Activated naive CD4-positive, alpha-beta T cell treated with anti-CD3 and anti-CD28 coated beads, Interleukin-2, amount 50 U/mL, for 24 hours (primary cell): ENCODE results near the gene LRRC4C.

Source experiments
- H3K27ac Mint-ChIP-seq: one replicate; pipeline ENCODE4 v1.8.0; 2021; ENCODE audit warnings: mild to moderate bottlenecking, mixed read lengths
- H3K27me3 Mint-ChIP-seq: one replicate; pipeline ENCODE4 v1.8.0; 2021; ENCODE audit warnings: mixed read lengths
- H3K36me3 Mint-ChIP-seq: one replicate; pipeline ENCODE4 v1.8.0; 2021; ENCODE audit warnings: mixed read lengths
- H3K4me1 Mint-ChIP-seq: one replicate; pipeline ENCODE4 v1.8.0; 2021; ENCODE audit warnings: mixed read lengths
- H3K4me3 Mint-ChIP-seq: one replicate; pipeline ENCODE4 v1.8.0; 2021; ENCODE audit warnings: mild to moderate bottlenecking, mixed read lengths
- H3K9me3 Mint-ChIP-seq: one replicate; pipeline ENCODE4 v1.8.0; 2021; ENCODE audit warnings: mixed read lengths

Gene LRRC4C

GRCh38 chr11:40401132-40401853 lies 1058.2 kb downstream of the LRRC4C start:
- H3K4me3 Mint-ChIP-seq = no peak overlapping the region
- no peaks in the 10 kb centered on the region for H3K36me3 Mint-ChIP-seq
- no peaks in the 10 kb centered on the region for H3K4me1 Mint-ChIP-seq
- no peaks in the 10 kb centered on the region for H3K27me3 Mint-ChIP-seq
- peaks cover 5% of the 10 kb centered on the region for H3K9me3 Mint-ChIP-seq
- H3K27ac Mint-ChIP-seq = no peak overlapping the region

DNA sequence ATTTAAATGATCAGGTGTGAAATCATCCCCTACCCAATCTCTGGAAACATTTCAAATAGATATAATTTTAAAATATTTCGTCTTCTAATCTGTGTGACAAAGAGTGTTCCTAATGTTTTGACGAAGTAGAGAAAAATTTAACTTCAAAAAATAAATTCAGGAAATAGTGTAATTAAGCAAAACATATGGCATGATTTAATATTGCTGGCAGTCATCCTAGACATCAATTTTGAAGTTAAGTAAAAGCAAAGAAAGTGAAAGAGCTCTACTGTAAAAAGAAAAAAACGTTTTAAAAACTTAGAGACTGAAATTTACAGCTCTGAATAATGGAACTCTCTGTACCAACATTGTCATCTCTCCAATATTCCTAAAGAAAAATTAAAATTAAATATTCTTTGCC lies 1062.3 kb downstream of the LRRC4C start:
- Mint-ChIP-seq H3K27ac (no peak overlapping the region), H3K9me3 (no peaks in the 10 kb centered on the region), H3K4me3 (no peak overlapping the region), H3K27me3 (no peaks in the 10 kb centered on the region), H3K4me1 (no peaks in the 10 kb centered on the region), H3K36me3 (no peaks in the 10 kb centered on the region)

DNA sequence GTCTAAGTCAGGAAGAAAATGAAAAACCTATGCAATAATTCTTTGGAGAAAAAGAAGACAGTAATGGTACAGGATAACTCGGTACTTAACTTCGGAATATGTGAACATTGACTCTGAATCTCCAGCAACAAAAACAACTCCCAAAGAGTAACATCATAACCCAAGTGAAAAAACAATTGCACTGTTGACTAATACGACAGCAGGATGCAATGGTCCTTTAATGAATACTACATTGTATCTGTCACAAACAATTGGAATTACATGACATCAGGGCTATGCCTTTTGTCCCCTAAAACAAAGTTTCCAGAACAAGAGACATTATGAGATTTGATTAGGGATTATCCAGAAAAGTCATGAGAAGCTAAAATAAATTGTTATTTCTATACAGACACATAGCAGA lies 1065.9 kb downstream of the LRRC4C start:
- no peaks in the 10 kb centered on the region for H3K9me3 Mint-ChIP-seq
- no peaks in the 10 kb centered on the region for H3K27me3 Mint-ChIP-seq
- no peak overlapping the region for H3K4me3 Mint-ChIP-seq
- H3K27ac Mint-ChIP-seq = no peak overlapping the region
- no peaks in the 10 kb centered on the region for H3K4me1 Mint-ChIP-seq
- H3K36me3 Mint-ChIP-seq = no peaks in the 10 kb centered on the region

DNA sequence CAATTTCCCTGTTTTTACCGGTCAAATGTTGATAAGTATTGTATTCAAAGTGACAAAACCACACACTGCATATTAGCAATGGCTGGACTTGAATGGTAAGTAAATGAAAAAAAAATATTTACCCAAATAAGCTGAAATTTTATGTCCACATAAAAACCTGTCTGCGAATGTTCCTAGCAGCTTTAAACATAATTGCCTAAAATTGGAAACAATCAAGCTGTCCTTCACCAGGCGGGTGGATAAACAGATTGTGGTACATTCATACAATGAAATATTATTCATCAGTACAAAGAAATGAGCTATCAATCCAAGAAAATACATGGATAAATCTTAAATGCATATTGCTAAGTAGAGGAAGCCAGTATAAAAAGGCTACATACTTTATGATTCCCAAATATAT lies 1067.8 kb downstream of the LRRC4C start:
- Mint-ChIP-seq H3K9me3 (no peaks in the 10 kb centered on the region), H3K4me3 (no peak overlapping the region), H3K27ac (no peak overlapping the region), H3K4me1 (no peaks in the 10 kb centered on the region), H3K36me3 (no peaks in the 10 kb centered on the region), H3K27me3 (no peaks in the 10 kb centered on the region)

- H3K4me1 Mint-ChIP-seq = no peaks in the 10 kb centered on the region
- no peak overlapping the region for H3K4me3 Mint-ChIP-seq
- H3K27ac Mint-ChIP-seq = no peak overlapping the region
- H3K27me3 Mint-ChIP-seq = no peaks in the 10 kb centered on the region
- no peaks in the 10 kb centered on the region for H3K36me3 Mint-ChIP-seq
- H3K9me3 Mint-ChIP-seq = peaks cover 11% of the 10 kb centered on the region
These were observed 1071.2 kb downstream of the LRRC4C start for GRCh38 chr11:40388097-40388818.

DNA sequence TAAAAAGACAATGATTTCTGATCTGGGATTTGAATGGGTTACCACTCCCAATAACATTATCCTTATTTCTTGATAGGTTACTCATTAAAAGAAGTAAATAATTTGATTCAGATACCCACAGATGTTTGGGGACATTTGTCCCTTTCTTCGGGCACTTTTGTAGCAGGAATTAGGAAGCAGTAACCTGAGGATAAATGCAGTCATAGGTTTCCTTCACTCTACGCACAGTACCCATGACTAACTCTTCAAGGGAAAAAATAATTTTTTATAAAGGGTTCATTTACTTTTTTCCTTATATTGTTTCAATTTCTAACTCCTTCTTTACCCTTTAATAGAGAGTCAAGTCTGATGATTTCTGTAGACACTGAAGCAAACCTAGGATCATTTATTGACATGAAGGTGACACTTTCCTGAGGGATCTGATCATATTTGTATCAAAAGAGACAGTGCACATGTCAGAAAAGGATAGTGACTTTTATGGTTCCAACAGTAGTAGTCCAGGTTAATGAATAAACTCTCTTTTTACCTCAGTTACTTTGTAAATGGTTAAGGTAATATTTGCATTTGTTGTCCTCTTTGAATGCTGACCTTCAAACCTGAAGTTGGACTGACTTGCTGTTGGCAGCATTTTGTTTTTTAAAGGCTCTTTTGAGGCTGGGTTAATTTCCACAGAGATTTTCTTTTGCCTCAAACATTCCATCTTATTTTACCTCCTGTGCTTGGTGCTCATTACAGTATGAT lies 1072.0 kb downstream of the LRRC4C start:
- Mint-ChIP-seq H3K27me3 (no peaks in the 10 kb centered on the region), H3K4me1 (no peaks in the 10 kb centered on the region), H3K27ac (no peak overlapping the region), H3K4me3 (no peak overlapping the region), H3K9me3 (peaks cover 11% of the 10 kb centered on the region), H3K36me3 (no peaks in the 10 kb centered on the region)

DNA sequence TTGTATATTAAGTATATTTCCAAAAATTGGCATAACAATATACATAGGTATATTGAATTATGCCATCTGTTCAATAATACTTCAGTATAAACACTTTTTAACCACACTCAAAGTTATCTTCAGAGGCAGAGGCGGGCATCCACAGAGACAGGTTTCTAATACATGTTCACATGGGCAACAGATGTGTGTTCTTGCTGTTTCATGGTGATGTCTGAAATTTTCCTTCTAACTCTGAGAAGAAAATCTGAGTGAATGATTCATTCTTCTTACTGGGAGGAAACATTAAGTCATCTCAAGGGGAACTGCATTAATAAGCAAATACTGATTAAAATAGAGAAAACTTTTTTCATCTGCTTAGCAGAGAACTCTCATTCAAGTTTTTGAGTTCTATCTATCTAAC lies 1074.5 kb downstream of the LRRC4C start:
- Mint-ChIP-seq H3K36me3 (no peaks in the 10 kb centered on the region), H3K4me3 (no peak overlapping the region), H3K27ac (no peak overlapping the region), H3K27me3 (no peaks in the 10 kb centered on the region), H3K9me3 (peaks cover 16% of the 10 kb centered on the region), H3K4me1 (no peaks in the 10 kb centered on the region)

- H3K4me1 Mint-ChIP-seq = no peaks in the 10 kb centered on the region
- H3K27ac Mint-ChIP-seq = no peak overlapping the region
- no peaks in the 10 kb centered on the region for H3K27me3 Mint-ChIP-seq
- H3K9me3 Mint-ChIP-seq = peaks cover 17% of the 10 kb centered on the region
- no peak overlapping the region for H3K4me3 Mint-ChIP-seq
- no peaks in the 10 kb centered on the region for H3K36me3 Mint-ChIP-seq
These were observed 1078.0 kb downstream of the LRRC4C start for GRCh38 chr11:40381481-40381880.

- Mint-ChIP-seq H3K36me3 (no peaks in the 10 kb centered on the region), H3K4me1 (no peaks in the 10 kb centered on the region), H3K27me3 (no peaks in the 10 kb centered on the region), H3K4me3 (no peak overlapping the region), H3K9me3 (peaks cover 13% of the 10 kb centered on the region), H3K27ac (no peak overlapping the region)
These were observed 1078.6 kb downstream of the LRRC4C start for GRCh38 chr11:40380835-40381234.

DNA sequence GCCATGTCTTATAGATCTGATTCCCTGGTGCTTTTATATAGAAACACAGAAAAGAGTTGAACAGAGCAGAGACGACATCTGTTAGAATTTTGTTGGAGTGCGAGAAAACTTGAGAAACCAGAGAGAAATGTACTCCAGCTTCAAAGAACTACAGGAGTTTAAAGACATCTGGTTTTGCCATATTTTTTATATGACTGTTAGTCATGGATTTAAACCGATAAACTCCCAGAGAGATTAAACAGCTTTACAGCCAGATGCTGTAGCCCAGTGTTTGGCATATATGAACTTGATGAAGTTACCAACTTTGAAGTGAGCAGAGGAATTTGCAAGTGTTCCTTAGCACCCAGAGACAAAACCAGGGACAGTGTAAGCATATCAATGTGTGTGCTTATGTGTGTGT lies 1083.1 kb downstream of the LRRC4C start:
- H3K9me3 Mint-ChIP-seq = peaks cover 13% of the 10 kb centered on the region
- H3K36me3 Mint-ChIP-seq = no peaks in the 10 kb centered on the region
- H3K4me1 Mint-ChIP-seq = no peaks in the 10 kb centered on the region
- H3K4me3 Mint-ChIP-seq = no peak overlapping the region
- H3K27ac Mint-ChIP-seq = no peak overlapping the region
- H3K27me3 Mint-ChIP-seq = no peaks in the 10 kb centered on the region

DNA sequence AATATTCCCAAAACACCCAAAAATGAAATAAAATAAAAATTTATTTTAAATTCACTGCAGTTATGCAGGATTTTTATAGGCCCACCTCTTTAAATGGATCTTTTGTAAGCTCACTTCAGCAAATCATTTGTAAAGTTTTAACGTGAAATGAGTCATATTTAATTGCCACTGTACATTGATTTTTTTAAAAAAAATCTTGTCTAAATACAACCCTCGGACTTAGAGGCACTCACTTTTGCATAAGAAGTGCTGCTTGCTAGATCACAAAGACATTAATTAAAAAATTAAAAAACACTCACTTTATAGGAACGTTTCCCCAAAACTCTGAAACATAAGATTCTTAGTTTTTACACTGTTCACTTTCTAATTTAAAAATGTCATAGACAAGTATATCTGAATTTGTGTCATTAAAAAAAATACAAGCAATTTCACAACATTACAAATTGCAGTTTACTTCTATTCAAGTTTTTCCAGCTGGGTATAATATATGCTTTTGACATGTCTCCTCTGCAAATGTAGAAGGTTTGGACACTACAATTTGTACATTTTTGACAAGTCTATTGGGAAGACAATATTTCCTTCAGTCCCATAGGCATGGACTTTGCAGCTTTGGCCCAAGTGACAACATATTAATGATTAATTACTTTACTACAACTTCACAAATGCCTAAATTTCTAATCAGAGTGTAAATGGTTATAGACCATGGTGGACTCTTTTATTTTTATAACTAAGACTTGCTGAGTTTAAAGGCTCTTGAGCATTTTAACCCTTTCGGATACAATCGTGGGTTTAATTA lies 1088.4 kb downstream of the LRRC4C start:
- H3K4me1 Mint-ChIP-seq = no peaks in the 10 kb centered on the region
- peaks cover 17% of the 10 kb centered on the region for H3K9me3 Mint-ChIP-seq
- H3K27me3 Mint-ChIP-seq = no peaks in the 10 kb centered on the region

DNA sequence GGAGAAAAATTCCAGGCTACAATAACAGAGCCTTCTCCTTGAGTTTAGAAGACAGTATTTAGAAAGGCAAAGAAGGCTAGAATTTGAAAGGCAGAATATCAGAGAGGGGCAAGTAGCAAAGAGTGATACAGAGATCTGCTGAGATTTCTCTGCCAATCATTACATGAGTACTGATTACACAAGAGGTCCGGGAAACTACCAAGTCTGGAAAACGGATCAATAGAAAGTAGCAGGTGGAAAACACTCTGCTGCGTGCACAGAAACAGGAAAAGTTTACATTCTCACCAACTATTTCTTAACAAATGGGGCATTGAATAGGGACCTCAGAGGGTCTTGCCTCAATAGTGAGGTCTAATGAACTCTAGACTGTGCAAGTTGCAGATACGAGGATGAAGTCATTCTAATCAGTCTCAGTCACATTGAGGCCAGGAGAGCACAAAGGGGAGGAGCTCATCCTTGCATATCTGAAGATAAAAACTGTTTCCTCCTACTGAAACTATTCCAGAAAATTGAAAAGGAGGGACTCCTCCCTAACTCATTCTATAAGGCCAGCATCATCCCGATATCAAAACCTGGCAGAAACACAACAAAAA lies 1099.2 kb downstream of the LRRC4C start:
- Mint-ChIP-seq H3K4me3 (no peak overlapping the region), H3K9me3 (peaks cover 16% of the 10 kb centered on the region), H3K36me3 (no peaks in the 10 kb centered on the region), H3K27ac (no peak overlapping the region), H3K4me1 (no peaks in the 10 kb centered on the region), H3K27me3 (no peaks in the 10 kb centered on the region)

More for the DNA sequence above, 1088.4 kb downstream of the LRRC4C start:
- Mint-ChIP-seq H3K27ac (no peak overlapping the region), H3K4me3 (no peak overlapping the region), H3K36me3 (no peaks in the 10 kb centered on the region)

- Mint-ChIP-seq H3K4me3 (no peak overlapping the region), H3K27me3 (no peaks in the 10 kb centered on the region), H3K4me1 (no peaks in the 10 kb centered on the region), H3K36me3 (no peaks in the 10 kb centered on the region), H3K27ac (no peak overlapping the region), H3K9me3 (peaks cover 9% of the 10 kb centered on the region)
These were observed 1105.3 kb downstream of the LRRC4C start for GRCh38 chr11:40354121-40354520.

DNA sequence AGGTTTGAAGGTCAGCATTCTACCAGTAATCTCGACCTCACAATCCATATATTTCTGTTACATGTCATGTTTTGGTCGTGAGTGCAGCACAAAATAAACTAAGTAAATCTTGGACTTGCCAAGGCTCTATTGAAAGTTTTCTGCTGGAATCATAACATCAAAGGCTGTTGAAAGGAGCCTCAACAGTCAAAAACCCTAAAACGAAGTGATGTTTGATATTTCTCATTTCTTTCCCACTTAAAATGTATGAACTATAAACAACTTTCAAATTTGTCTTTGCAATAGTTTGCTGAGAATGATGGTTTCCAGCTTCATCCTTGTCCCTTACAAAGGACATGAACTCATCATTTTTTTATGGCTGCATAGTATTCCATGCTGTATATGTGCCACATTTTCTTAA lies 1118.5 kb downstream of the LRRC4C start:
- H3K36me3 Mint-ChIP-seq = no peaks in the 10 kb centered on the region
- H3K4me1 Mint-ChIP-seq = no peaks in the 10 kb centered on the region
- no peak overlapping the region for H3K27ac Mint-ChIP-seq
- peaks cover 19% of the 10 kb centered on the region for H3K9me3 Mint-ChIP-seq
- H3K27me3 Mint-ChIP-seq = no peaks in the 10 kb centered on the region
- no peak overlapping the region for H3K4me3 Mint-ChIP-seq

DNA sequence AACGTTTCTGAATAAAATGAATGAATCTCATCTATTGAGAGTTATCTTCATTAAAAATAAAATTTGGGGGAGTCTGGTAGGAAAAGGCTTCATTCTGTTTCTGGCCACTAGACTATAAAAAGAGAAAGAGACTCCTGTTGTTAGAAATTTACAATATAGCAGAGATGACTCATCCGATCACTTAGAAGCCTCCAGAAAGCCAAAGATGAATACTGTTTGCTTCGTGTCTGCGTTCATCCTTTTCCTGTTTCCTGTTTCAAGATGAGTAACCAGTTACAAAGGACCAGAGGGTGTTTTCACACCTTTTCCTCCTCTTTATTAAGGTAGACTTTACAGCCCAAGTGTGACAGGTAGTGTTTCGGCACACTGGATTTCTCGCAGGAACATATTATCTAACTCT lies 1120.7 kb downstream of the LRRC4C start:
- Mint-ChIP-seq H3K36me3 (no peaks in the 10 kb centered on the region), H3K9me3 (peaks cover 9% of the 10 kb centered on the region), H3K27me3 (no peaks in the 10 kb centered on the region), H3K27ac (no peak overlapping the region), H3K4me3 (no peak overlapping the region), H3K4me1 (no peaks in the 10 kb centered on the region)
